SK-N-SH (cell line): ENCODE data around the gene SLC22A5. TPM values are rescaled to one million over a fixed set of nuclear protein-coding genes. Genes with fewer than 3 reads are reported as not detected.
A peak's percentile ranks its signal among the peaks of the same experiment; 100 is the strongest.
"Not testable (repeated sequence)": the region's sequence is repeated elsewhere in the genome, so short reads cannot be mapped to it uniquely, and the experiment has no call there.

Source experiments
- CTCF ChIA-PET: fragments of 300-600, 350-600 bp; formaldehyde crosslinking; extraction: SDS; loops from one replicate; lab custom pipeline; 2021; lab: Yijun Ruan, JAX
- POLR2A ChIA-PET: fragments of 350-600 bp; sonication (Branson Sonifier 250); formaldehyde crosslinking; extraction: SDS; loops from one replicate; lab custom pipeline; 2020; ENCODE audit warnings: antibody characterized with exemption, inconsistent platforms; lab: Yijun Ruan, JAX
- DNase-seq: peaks from one replicate; pipeline ENCODE4 v3.0.0; 2012
- H2AFZ ChIP-seq: fragments of 200-600 bp; sonication (generic); 2 replicates; pipeline ENCODE4 v1.8.1; 2016; ENCODE audit warnings: antibody characterized with exemption, mild to moderate bottlenecking, low read depth
- H3F3A ChIP-seq: fragments of 200-600 bp; sonication (generic); replicated peaks from 2 replicates; pipeline ENCODE3; 2016; ENCODE audit warnings: antibody characterized with exemption, mild to moderate bottlenecking; ENCODE audit not compliant: insufficient read depth
- H3K27ac ChIP-seq, 2 experiments: fragments of 200-500 bp in 1 of 2; fragments of 200-600 bp in 1 of 2; sonication (Bioruptor generic) in 1 of 2; sonication (generic), shearing (Covaris generic) in 1 of 2; 2 replicates each; pipeline versions ENCODE4 v1.5.1 to v1.6.1; 2014 to 2016; ENCODE audit warnings: low read depth in 2 of 2, inconsistent platforms in 1 of 2, low read length in 1 of 2, mild to moderate bottlenecking in 1 of 2, mixed read lengths in 1 of 2
- H3K27me3 ChIP-seq: fragments of 200-600 bp; sonication (generic), shearing (Covaris generic); 2 replicates; pipeline ENCODE4 v1.6.1; 2016; ENCODE audit warnings: mixed run types; ENCODE audit not compliant: insufficient read depth
- H3K36me3 ChIP-seq, 2 experiments: fragments of 200-500 bp in 1 of 2; fragments of 200-600 bp in 1 of 2; sonication (Bioruptor generic) in 1 of 2; sonication (generic) in 1 of 2; replicated peaks in 1 of 2; 2 replicates each; pipeline versions ENCODE3 to v1.5.1; 2014 to 2016; ENCODE audit warnings: low read length in 1 of 2, mild to moderate bottlenecking in 1 of 2; ENCODE audit not compliant: insufficient read depth in 2 of 2, control insufficient read depth in 1 of 2
- H3K4me1 ChIP-seq, 2 experiments: fragments of 200-500 bp in 1 of 2; fragments of 200-600 bp in 1 of 2; sonication (Bioruptor generic) in 1 of 2; sonication (generic), shearing (Covaris generic) in 1 of 2; 2 replicates each; pipeline versions ENCODE4 v1.5.1 to v1.6.1; 2014 to 2016; ENCODE audit warnings: low read depth in 1 of 2, low read length in 1 of 2, mixed run types in 1 of 2; ENCODE audit not compliant: insufficient read depth in 2 of 2, control insufficient read depth in 1 of 2
- H3K4me2 ChIP-seq: fragments of 200-600 bp; sonication (generic), shearing (Covaris generic); 2 replicates; pipeline ENCODE4 v1.6.1; 2017; ENCODE audit warnings: mixed run types
- H3K4me3 ChIP-seq, 2 experiments: fragments of 200-500 bp in 1 of 2; fragments of 200-600 bp in 1 of 2; sonication (Bioruptor generic) in 1 of 2; sonication (generic), shearing (Covaris generic) in 1 of 2; 2 replicates each; pipeline versions ENCODE4 v1.5.1 to v1.8.1; 2014 to 2016; ENCODE audit warnings: low read depth in 2 of 2, inconsistent platforms in 1 of 2, low read length in 1 of 2, mild to moderate bottlenecking in 1 of 2, mixed read lengths in 1 of 2, moderate library complexity in 1 of 2
- H3K79me2 ChIP-seq: fragments of 200-600 bp; sonication (generic); 2 replicates; pipeline ENCODE4 v1.8.1; 2017; ENCODE audit warnings: mild to moderate bottlenecking; ENCODE audit not compliant: insufficient read depth
- H3K9ac ChIP-seq: fragments of 200-600 bp; sonication (generic); 2 replicates; pipeline ENCODE4 v1.6.1; 2017; ENCODE audit warnings: mixed run types
- H3K9me2 ChIP-seq: fragments of 200-600 bp; sonication (generic); 2 replicates; pipeline ENCODE4 v1.6.1; 2017; ENCODE audit warnings: mixed run types
- H3K9me3 ChIP-seq: fragments of 200-600 bp; sonication (generic); 2 replicates; pipeline ENCODE4 v1.6.1; 2017; ENCODE audit warnings: mixed run types, mild to moderate bottlenecking, moderate library complexity
- H4K20me1 ChIP-seq: fragments of 200-600 bp; sonication (generic); 2 replicates; pipeline ENCODE4 v1.6.1; 2017; ENCODE audit warnings: mild to moderate bottlenecking, mixed run types; ENCODE audit not compliant: insufficient read depth
- FOSL2 ChIP-seq: IDR thresholded peaks from 2 replicates; pipeline ENCODE4 v1.4.0; 2012; ENCODE audit warnings: low read depth, mild to moderate bottlenecking, moderate library complexity, borderline replicate concordance
- NFIC ChIP-seq: IDR thresholded peaks from 2 replicates; pipeline ENCODE4 v1.4.0; 2012; ENCODE audit warnings: borderline replicate concordance
- TCF12 ChIP-seq: IDR thresholded peaks from 2 replicates; pipeline ENCODE4 v1.4.0; 2012
- WGBS: methylation state at CpG from one replicate; pipeline ENCODE4 v1.1.6; 2017; ENCODE audit warnings: low lambda C conversion rate; 5-methylcytosine and 5-hydroxymethylcytosine counted together
- polyA plus RNA-seq, 3 experiments: library from polyadenylated mRNA; depleted of rRNA; stranded (reverse); fragments of >200 nt; gene quantifications; 2 replicates each; pipeline ENCODE4 v1.2.3, GENCODE V29; 2012
- TF ChIP-seq, protein P1 (sequence below): IDR thresholded peaks from 2 replicates; pipeline ENCODE4 v1.6.1; 2012; ENCODE audit warnings: mild to moderate bottlenecking, low read depth, low read length, moderate library complexity
- TF ChIP-seq, protein P2 (sequence below): fragments of 150-350 bp; IDR thresholded peaks from 2 replicates; pipeline ENCODE4 v1.6.1; 2017; ENCODE audit warnings: antibody characterized with exemption, low read length, low read depth, borderline replicate concordance
- TF ChIP-seq, protein P3 (sequence below): IDR thresholded peaks from 2 replicates; pipeline ENCODE4; 2012

The SLC22A5 gene
- polyA plus RNA-seq, 1 of the 3 experiments (the other 2 are of a cell fraction): 8.3 TPM

DNA sequence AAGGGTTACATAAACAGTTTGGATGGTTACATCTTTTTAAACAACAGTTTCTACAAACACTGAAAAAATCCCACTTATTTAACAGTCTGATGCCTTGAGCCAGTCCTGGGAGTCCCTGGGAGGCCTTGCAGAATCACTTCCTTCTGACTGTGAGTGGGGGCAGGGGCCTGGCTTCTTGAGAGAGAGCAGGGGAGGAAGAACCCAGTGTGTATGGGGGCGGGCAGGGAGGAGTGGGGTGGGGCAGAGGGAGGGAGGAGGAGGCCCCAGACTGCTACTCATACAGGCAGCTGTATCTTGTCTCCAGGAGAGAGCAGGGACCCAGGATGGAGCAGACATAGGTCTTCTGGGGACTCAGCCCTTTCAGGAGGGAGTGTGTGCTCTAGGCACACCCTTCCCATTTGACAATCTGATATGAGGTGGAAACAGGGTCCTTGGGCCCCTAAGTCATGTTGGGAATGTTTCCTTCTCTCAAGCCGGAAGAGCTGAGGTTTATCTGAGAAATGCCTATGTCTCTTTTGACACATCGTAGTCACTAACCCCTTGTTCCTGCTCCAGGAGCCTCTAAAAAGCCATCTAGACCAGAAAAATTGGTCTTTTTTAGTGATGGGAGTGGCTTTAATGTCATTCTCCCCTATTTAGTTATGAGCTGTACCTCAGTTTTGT is 68.2 kb downstream of the SLC22A5 start:
- peaks cover 3 to 20% of the 10 kb centered on the region in 2 experiments; a peak in 3 of 4 replicates for H3K4me1 ChIP-seq
- 88% methylated on average over 2 of the region's 3 CpGs for WGBS
- no peak overlapping the region for H2AFZ ChIP-seq
- peak overlapping the region in 1 of 2 experiments; percentile 82; a peak in 2 of 4 replicates for H3K27ac ChIP-seq
- H3K9me2 ChIP-seq: no peaks in the 10 kb centered on the region
- ChIA-PET CTCF (interaction anchor here (1.4 to 1.5 kb wide), 3 partner anchors 21 to 63 kb away, joined by 3 to 4 read pairs (median 4); no protein-coding TSS in a partner anchor), POLR2A (no interaction called here)
- H3K79me2 ChIP-seq: no peaks in the 10 kb centered on the region
- H3K36me3 ChIP-seq: no peaks in the 10 kb centered on the region
- peak overlapping the region; percentile 61; the same call in 1 of the 2 replicates for H3K4me2 ChIP-seq
- TF ChIP-seq, protein P1, sequence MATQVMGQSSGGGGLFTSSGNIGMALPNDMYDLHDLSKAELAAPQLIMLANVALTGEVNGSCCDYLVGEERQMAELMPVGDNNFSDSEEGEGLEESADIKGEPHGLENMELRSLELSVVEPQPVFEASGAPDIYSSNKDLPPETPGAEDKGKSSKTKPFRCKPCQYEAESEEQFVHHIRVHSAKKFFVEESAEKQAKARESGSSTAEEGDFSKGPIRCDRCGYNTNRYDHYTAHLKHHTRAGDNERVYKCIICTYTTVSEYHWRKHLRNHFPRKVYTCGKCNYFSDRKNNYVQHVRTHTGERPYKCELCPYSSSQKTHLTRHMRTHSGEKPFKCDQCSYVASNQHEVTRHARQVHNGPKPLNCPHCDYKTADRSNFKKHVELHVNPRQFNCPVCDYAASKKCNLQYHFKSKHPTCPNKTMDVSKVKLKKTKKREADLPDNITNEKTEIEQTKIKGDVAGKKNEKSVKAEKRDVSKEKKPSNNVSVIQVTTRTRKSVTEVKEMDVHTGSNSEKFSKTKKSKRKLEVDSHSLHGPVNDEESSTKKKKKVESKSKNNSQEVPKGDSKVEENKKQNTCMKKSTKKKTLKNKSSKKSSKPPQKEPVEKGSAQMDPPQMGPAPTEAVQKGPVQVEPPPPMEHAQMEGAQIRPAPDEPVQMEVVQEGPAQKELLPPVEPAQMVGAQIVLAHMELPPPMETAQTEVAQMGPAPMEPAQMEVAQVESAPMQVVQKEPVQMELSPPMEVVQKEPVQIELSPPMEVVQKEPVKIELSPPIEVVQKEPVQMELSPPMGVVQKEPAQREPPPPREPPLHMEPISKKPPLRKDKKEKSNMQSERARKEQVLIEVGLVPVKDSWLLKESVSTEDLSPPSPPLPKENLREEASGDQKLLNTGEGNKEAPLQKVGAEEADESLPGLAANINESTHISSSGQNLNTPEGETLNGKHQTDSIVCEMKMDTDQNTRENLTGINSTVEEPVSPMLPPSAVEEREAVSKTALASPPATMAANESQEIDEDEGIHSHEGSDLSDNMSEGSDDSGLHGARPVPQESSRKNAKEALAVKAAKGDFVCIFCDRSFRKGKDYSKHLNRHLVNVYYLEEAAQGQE: 0 out of 2 replicates have a peak, but pooled peaks have one; percentile 28
- TF ChIP-seq NFIC (0 out of 2 replicates have a peak, but pooled peaks have one; percentile 11), FOSL2 (0 out of 2 replicates have a peak, but pooled peaks have one; percentile 11), TCF12 (peak; percentile 32; the same call in 1 of the 2 replicates)
- TF ChIP-seq, protein P2, sequence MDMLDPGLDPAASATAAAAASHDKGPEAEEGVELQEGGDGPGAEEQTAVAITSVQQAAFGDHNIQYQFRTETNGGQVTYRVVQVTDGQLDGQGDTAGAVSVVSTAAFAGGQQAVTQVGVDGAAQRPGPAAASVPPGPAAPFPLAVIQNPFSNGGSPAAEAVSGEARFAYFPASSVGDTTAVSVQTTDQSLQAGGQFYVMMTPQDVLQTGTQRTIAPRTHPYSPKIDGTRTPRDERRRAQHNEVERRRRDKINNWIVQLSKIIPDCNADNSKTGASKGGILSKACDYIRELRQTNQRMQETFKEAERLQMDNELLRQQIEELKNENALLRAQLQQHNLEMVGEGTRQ: no peak
- TF ChIP-seq, protein P3, sequence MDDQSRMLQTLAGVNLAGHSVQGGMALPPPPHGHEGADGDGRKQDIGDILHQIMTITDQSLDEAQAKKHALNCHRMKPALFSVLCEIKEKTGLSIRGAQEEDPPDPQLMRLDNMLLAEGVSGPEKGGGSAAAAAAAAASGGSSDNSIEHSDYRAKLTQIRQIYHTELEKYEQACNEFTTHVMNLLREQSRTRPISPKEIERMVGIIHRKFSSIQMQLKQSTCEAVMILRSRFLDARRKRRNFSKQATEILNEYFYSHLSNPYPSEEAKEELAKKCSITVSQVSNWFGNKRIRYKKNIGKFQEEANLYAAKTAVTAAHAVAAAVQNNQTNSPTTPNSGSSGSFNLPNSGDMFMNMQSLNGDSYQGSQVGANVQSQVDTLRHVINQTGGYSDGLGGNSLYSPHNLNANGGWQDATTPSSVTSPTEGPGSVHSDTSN: no peak
- DNase-seq: no peak
- H3F3A ChIP-seq: peaks cover 3% of the 10 kb centered on the region
- H4K20me1 ChIP-seq: no peaks in the 10 kb centered on the region
- no peaks in the 10 kb centered on the region for H3K9me3 ChIP-seq
- H3K27me3 ChIP-seq: no peaks in the 10 kb centered on the region
- no peak overlapping the region for H3K4me3 ChIP-seq
- H3K9ac ChIP-seq: peak overlapping the region; percentile 15; the same call in 1 of the 2 replicates

DNA sequence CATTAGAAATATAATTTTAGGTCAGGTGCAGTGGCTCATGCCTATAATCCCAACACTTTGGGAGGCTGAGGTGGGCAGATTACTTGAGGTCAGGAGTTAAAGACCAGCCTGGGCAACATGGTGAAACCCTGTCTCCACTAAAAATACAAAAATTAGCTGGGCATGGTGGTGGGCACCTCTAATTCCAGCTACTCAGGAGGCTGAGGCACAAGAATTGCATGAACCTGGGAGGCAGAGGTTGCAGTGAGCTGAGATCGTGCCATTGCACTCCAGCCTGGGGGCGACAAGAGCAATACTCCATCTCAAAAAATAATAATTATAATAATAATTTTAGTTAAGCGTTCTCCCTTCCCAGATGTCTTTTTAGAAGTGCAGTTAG is 68.7 kb downstream of the SLC22A5 start:
- H4K20me1 ChIP-seq, H2AFZ ChIP-seq, H3F3A ChIP-seq, H3K79me2 ChIP-seq, H3K9me2 ChIP-seq, H3K9me3 ChIP-seq, H3K27me3 ChIP-seq, H3K36me3 ChIP-seq, H3K4me3 ChIP-seq, POLR2A ChIA-PET, DNase-seq: not testable (repeated sequence)
- peak overlapping the region; percentile 15; the same call in 1 of the 2 replicates for H3K9ac ChIP-seq
- peak overlapping the region in 1 of 2 experiments; percentile 82; a peak in 2 of 4 replicates for H3K27ac ChIP-seq
- 96% methylated on average over 3 of the region's 3 CpGs for WGBS
- H3K4me2 ChIP-seq: peak overlapping the region; percentile 61; the same call in 1 of the 2 replicates
- CTCF ChIA-PET: interaction anchor here (1.4 to 1.5 kb wide), 3 partner anchors 20 to 63 kb away, joined by 3 to 4 read pairs (median 4); no protein-coding TSS in a partner anchor
- H3K4me1 ChIP-seq: peaks cover 3 to 20% of the 10 kb centered on the region in 2 experiments; a peak in 3 of 4 replicates
